GM21390 (cell line): ENCODE data around the gene DENND10.
"Not testable (repeated sequence)": the region's sequence is repeated elsewhere in the genome, so short reads cannot be mapped to it uniquely, and the experiment has no call there.

Experiments
- ATAC-seq: cut with Tn5 transposase; IDR thresholded peaks from one replicate; pipeline ENCODE4 v1.9.1; 2021; ENCODE audit not compliant: unreplicated experiment

Gene DENND10

GRCh38 chr10:119129721-119130120, 25.8 kb downstream of the DENND10 start:
- ATAC-seq = no peak

GRCh38 chr10:119131512-119132240, 27.8 kb downstream of the DENND10 start:
- ATAC-seq = peak; percentile 64

DNA sequence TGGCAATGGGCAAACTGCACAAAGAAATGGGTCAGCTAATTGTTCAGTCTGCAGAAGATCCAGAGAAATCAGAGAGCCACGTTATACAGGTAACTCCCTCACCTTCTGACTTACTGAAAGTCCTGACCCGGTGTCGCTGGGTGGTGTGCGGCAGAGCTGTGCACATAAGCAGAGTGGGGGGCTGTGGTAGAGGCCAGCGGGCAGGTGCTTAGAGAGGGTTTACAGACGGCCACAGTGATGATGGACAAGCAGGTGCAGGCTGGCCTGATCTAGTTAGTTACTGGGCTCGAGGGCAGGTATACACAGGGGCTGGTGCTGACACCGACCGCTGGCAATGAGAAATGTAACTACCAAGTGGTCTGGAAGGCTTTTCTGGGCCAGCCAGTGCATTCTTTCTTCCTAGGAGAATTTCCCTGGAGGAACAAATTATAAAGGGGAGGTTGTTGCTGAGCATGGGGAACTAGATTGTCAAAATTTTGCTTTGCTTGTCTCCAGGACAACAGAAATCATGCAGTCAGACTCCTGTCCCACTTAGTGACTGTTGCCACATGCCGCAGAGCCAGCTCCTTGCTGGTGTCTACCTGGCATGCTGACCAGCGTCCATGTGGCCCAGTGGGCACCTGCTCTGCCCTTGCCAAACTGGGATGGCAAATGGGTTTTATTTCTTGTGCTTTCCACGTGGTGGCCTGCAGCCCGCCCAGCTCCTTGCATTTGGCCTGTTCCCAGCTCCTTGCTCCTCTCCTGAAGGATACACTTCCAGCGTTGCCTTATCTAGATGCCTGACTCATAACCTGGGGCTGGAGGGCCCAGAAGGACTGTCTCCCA, 28.8 kb downstream of the DENND10 start:
- no peak for ATAC-seq

DNA sequence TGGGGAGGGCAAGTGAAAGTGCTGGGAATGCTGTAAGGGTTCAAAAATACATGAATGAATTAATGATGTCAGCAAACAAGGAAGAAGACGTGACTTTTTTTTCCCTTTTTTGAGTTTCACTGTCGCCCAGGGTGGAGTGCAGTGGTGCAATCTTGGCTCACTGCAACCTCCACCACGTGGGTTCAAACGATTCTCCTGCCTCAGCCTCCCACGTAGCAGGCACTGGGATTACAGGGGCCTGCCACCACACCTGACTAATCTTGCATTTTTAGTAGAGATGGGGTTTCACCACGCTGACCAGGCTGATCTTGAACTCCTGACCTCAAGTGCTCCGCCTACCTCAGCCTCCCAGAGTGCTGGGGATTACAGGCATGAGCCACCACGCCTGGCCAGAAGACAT, 30.0 kb downstream of the DENND10 start:
- no peak for ATAC-seq

DNA sequence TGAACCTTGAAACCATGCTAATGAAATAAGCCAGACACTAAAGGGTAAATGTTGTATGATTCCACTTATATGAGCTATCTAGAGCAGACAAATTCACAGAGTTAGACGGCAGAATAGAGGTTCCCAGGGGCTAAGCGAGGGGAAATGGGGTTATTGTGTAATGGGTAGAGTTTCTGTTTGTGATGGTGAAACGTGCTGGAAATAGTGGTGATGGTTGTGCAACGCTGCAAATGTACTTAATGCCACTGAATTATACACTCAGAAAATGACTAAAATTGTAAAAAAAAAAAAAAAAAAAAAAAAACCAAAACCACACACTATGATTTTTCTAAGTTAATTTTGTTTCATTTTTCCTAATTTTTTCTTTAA, 31.6 kb downstream of the DENND10 start:
- no peak for ATAC-seq

DNA sequence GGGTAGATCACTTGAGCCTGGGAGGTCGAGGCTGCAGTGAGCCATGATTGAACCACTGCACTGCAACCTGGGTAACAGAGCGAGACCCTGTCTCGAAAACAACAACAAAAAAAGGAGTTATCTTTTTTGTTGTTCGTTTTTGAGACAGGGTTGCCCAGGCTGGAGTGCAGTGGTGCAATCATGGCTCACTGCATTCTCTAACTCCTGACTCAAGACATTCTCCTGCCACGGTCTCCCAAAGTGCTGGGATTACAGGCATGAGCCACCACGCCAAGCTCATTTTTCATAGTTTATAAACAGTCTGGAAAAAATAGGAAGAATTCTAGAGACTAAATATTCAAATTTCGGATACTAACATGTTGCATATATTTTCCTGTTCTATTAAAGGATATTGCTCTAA, 32.2 kb downstream of the DENND10 start:
- no peak for ATAC-seq

GRCh38 chr10:119137878-119138277, 34.0 kb downstream of the DENND10 start:
- not testable (repeated sequence) for ATAC-seq

DNA sequence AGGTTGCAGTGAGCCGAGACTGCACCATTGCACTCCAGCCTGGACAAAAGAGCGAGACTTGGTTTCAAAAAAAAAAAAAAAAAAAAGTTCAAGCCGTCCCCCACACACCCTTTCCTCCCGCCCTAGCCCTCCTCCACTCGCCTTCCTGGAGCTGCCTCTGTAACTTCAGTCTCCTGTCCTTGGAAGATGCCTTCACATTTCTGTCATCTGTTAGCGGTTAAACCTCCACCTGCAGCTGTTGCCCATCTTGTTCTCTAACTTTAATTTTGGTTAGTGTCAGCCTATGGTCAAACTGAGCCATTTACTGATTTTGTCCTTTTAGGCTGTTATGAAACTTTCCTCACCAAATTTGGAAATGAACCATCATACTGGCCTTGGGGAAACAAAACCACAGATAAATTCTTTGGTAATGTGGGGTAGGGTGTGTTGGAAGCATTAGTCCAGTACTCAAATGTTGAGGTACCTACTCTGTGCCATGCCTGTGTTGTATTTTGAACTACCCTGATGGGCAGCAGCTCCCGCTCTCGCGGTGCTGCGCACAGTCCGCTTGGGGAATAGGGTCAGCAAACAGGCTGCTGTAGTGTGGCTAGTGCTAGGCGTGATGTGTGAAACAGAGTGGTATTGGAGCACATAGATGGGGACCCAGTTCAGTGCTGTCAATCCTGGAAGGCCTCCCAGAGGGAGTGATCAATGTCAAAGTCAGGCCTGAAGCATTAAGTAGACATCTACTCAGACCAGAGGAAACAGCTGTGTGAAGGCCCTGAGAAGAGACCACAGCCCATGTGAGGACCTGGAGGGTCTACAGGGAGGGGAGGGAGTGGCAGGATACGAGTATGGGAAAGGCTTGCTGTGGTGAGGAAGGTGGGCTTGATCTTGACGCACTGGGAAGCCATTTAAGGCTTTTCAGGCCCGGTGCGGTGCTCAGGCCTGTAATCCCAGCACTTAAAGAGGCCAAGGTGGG, 34.7 kb downstream of the DENND10 start:
- no peak for ATAC-seq

GRCh38 chr10:119139464-119140067, 35.7 kb downstream of the DENND10 start:
- ATAC-seq = no peak

DNA sequence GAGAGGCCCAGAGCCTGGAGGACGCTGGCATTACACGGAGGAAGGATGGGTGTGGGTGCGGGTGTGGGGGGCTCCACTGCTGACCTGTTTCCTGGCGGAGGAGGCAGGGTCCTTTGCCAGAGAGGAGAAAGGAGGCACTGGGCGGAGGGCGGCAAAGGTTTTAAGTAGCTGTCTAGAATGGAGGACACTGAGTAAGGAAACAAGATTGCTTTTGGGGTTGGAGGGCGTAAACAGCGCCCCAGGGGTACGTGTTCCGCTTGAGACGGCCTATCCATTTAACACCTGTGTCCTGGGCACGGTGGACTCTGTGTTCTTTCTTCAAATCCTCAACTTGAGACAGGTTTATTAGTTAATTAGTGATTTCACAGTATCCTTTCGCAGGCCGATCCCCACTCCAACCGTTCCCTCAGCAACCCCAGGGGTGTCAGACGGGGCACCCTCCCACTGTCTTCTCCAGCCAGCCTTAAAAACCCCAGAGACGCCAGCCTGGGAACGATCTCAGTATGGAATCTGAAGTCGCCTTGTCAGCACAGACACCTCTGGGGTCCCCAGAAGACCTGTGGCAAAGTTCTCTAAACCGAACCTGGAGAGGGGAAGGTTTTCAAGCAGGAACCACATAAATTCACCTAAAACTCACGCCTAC, 36.8 kb downstream of the DENND10 start:
- ATAC-seq = no peak

DNA sequence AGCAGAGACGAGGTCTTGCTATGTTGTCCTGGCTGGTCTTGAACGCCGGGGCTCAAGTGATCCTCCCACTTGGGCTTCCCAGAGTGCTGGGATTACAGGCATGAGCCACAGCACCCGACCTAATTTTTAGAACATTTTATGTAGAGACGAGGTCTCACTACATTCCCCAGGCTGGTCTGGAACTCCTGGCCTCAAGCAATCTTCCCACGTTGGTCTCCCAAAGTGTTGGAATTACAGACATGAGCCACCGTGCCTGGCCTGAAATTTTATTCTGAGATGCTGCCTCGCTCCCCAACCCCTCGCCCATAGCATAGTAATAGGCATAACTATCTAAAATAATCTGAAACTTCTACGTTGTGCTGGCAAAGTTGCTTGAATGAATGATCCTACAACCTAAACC, 39.7 kb downstream of the DENND10 start:
- no peak for ATAC-seq

DNA sequence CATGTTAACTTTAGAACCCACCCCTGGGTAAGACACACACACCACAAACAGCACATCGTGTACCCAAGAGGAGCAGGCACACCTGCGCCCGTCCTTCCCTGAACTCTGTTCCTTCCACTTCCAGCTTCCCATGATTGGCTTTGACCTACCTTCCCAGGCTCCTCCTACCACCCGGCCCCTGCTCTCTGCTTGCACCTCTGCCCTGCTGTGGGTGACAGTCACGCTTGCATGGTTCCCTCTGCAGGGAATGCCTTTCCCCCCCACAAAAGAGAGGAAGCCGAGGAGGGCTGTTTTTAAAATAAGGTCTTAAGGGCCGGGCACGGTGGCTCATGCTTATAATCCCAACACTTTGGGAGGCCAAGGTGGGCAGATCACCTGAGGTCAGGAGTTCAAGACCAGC, 45.2 kb downstream of the DENND10 start:
- no peak for ATAC-seq

GRCh38 chr10:119149729-119150128, 45.8 kb downstream of the DENND10 start:
- ATAC-seq = no peak

DNA sequence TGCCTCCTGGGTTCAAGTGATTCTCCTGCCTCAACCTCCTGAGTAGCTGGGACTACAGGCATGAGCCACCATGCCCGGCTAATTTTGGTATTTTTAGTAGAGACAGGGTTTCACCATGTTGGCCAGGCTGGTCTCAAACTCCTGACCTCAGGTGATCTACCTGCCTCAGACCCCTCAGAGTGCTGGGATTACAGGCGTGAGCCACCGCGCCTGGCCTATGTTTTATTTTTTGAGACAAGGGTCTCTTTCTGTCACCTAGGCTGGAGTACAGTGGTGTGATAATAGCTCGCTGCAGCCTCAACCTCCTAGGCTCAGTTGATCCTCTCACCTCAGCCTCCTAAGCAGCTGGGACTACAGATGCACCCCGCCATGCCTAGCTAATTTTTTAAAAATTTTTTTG, 47.7 kb downstream of the DENND10 start:
- not testable (repeated sequence) for ATAC-seq

GRCh38 chr10:119153041-119153440, 49.1 kb downstream of the DENND10 start:
- no peak for ATAC-seq

DNA sequence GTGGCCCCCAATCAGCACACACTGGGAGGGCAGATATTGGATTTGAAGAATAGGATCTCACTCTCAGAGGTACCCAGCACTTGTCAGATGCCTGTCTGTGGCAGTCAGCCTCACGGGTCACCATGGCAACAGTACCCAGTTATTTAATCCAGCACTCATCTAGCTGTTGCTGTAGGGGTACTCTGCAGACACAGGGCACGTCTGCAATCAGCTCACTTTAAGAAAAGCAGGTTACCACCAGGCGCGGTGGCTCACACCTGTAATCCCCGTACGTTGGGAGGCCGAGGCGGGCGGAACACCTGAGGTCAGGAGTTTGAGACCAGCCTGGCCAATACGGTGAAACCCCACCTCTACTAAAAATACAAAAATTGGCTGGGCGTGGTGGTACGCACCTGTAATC, 49.7 kb downstream of the DENND10 start:
- no peak for ATAC-seq

GRCh38 chr10:119159332-119159731, 55.4 kb downstream of the DENND10 start:
- ATAC-seq = no peak

DNA sequence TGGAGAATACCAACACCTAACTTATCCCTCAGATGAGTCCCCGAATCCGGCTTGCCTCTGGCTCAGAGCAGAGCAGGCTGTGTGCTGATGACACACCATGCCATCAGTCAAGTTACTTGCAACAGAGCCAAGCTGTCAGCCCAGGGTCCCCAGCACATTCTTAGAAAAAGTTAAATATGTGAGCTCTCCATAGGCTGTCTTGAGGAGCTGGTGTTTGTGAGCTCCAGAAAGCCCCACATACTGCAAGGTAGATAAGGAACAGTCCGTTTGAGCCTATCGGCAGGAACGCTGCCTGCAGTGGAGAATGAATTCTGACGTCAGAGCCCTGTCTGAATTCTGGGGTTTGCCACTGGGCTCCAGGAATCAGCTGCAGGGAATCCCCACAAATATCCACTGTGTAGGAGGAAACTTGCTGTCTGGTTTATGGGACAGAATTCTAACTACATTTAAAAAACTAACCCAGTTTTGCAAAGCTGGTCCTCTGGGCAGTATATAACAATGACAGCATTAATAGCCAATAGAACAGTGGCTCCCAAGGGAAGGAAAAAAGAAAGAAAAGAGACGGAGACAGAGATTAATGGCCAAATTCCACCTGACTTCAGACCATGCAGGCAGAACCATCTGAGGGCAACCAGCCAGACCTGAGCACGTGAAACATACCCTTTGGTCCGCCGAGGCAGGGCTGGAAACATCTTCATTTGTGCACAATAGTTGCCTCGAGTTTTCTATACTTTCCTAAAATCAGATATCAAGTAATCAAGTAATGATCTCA, 58.0 kb downstream of the DENND10 start:
- ATAC-seq = no peak

DNA sequence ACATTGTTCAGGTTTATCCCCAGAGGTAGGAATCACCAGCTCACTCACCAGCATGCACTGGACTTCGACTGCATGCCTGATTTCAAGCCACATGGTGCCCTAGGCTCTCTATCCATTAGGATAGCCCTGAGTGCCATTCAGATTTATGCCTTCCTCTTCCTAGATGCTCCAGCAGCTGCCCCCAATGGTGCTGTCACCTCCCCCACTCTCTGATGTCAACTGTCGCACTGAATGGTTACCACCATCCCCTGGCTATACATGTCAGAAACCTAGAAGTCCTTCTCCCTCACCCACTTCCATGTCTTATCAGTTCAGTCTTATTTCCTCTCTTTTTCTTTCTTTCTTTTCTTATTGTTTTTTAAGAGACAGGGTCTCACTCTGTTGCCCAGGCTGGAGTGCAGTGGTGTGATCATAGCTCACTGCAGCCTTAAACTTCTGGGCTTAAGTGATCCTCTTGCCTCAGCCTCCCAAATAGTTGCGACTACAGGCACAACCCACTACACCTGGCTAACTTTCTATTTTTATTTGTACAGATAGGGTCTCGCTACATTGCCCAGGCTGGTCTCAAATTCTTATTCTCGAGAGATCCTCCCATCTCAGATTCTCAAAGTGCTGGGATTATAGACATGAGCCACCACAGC, 58.7 kb downstream of the DENND10 start:
- no peak for ATAC-seq
